Mammary epithelial cell (primary cell): Measurements from ENCODE around the gene MAB21L4.

Experiments used
- CTCF ChIP-seq, 2 donors: IDR thresholded peaks in 1 of 2; conservative IDR thresholded peaks in 1 of 2; 2 replicates each; pipeline ENCODE4 v1.5.1; 2011 to 2012; ENCODE audit warnings: inconsistent platforms in 2 of 2, low read length in 2 of 2, mild to moderate bottlenecking in 2 of 2, control low read depth in 1 of 2, low read depth in 1 of 2; ENCODE audit not compliant: insufficient read depth in 1 of 2; ENCODE audit errors: extremely low read depth in 1 of 2
- EZH2 ChIP-seq: IDR thresholded peaks from 2 replicates; pipeline ENCODE4 v1.6.1; 2012; ENCODE audit warnings: low read length, inconsistent platforms, borderline replicate concordance

- TF ChIP-seq EZH2 (no peak), CTCF (conservative IDR thresholded peaks at IDR 0.05 in 1 of 2, IDR thresholded peaks at IDR 0.05 in 1 of 2; ENCODE audit: extremely low read depth in 1 of 2, insufficient read depth in 1 of 2, low read depth in 1 of 2, low read length in 2 of 2) (no peak)
Observed at GRCh38 chr2:240886023-240886565, 9.9 kb downstream of the MAB21L4 start.
